H1 (cell line): ENCODE measurements around the gene RALGAPA1.

Experiments
- ASH2L ChIP-seq: fragments of 200-600, 300-600 bp; sonication (generic); IDR thresholded peaks from one replicate; pipeline ENCODE4 v1.7.1; 2017; ENCODE audit warnings: low read length
- ATF3 ChIP-seq: IDR thresholded peaks from 2 replicates; pipeline ENCODE4 v1.6.1; 2011; ENCODE audit warnings: low read depth, mild to moderate bottlenecking, low read length; ENCODE audit not compliant: insufficient read depth
- CBX5 ChIP-seq: fragments of 300-800, 300-1000 bp; sonication (generic); IDR thresholded peaks from 2 replicates; pipeline ENCODE4 v1.7.1; 2016; ENCODE audit warnings: antibody characterized with exemption, low read length, low read depth
- CHD7 ChIP-seq: fragments of 300-600 bp; sonication (generic); IDR thresholded peaks from 2 replicates; pipeline ENCODE4 v1.7.1; 2012; ENCODE audit warnings: low read length, moderate library complexity, mild to moderate bottlenecking, inconsistent platforms; ENCODE audit not compliant: insufficient replicate concordance
- PHF8 ChIP-seq: fragments of 200-600 bp; sonication (generic); conservative IDR thresholded peaks from 2 replicates; pipeline ENCODE4 v1.7.1; 2012; ENCODE audit warnings: low read depth, mild to moderate bottlenecking, inconsistent platforms, low read length, moderate library complexity
- POLR2A ChIP-seq, 2 experiments: IDR thresholded peaks; 1 replicate in 1 of 2; 2 replicates in 1 of 2; pipeline ENCODE4 v1.6.1; 2011; ENCODE audit warnings: low read depth in 2 of 2, low read length in 2 of 2, mild to moderate bottlenecking in 2 of 2; ENCODE audit errors: control extremely low read depth in 1 of 2
- POLR2AphosphoS5 ChIP-seq: IDR thresholded peaks from 2 replicates; pipeline ENCODE4 v1.6.1; 2011; ENCODE audit warnings: low read depth, low read length
- SIN3A ChIP-seq, 2 experiments: IDR thresholded peaks in 1 of 2; conservative IDR thresholded peaks in 1 of 2; 2 replicates each; pipeline ENCODE4 v1.6.1; 2011 to 2012; ENCODE audit warnings: low read length in 2 of 2, improper control_type of control experiment in 1 of 2, low read depth in 1 of 2, mild to moderate bottlenecking in 1 of 2
- TAF1 ChIP-seq: IDR thresholded peaks from 2 replicates; pipeline ENCODE4 v1.6.1; 2011; ENCODE audit warnings: mild to moderate bottlenecking, low read depth, low read length
- YY1 ChIP-seq: IDR thresholded peaks from 2 replicates; pipeline ENCODE4 v1.6.1; 2011; ENCODE audit warnings: low read depth, mild to moderate bottlenecking, low read length
- ZNF274 ChIP-seq: IDR thresholded peaks from 2 replicates; pipeline ENCODE4 v1.7.0; 2012; ENCODE audit warnings: low read length, borderline replicate concordance; ENCODE audit errors: extremely low read depth
- TF ChIP-seq, protein P1 (sequence below), 3 experiments: IDR thresholded peaks; 1 replicate in 2 of 3; 2 replicates in 1 of 3; pipeline versions ENCODE4 v1.5.1 to v1.6.1; 2011; ENCODE audit warnings: low read length in 3 of 3, mild to moderate bottlenecking in 3 of 3, inconsistent platforms in 2 of 3, low read depth in 1 of 3, moderate library complexity in 1 of 3; ENCODE audit not compliant: insufficient read depth in 1 of 3; ENCODE audit errors: control extremely low read depth in 1 of 3
- TF ChIP-seq, protein P2 (sequence below): IDR thresholded peaks from 2 replicates; pipeline ENCODE4 v1.6.1; 2012; ENCODE audit warnings: inconsistent platforms

GRCh38 chr14:35637851-35638250 lies 171.2 kb downstream of the RALGAPA1 start:
- TF ChIP-seq SIN3A (conservative IDR thresholded peaks at IDR 0.05 in 1 of 2, IDR thresholded peaks at IDR 0.05 in 1 of 2; ENCODE audit: low read depth in 1 of 2, low read length in 2 of 2) (no peak), ASH2L (no peak), TAF1 (no peak), POLR2AphosphoS5 (no peak), ZNF274 (no peak), YY1 (no peak), CBX5 (no peak), CHD7 (no peak), ATF3 (no peak), PHF8 (no peak), POLR2A (IDR thresholded peaks at IDR 0.05; ENCODE audit: control extremely low read depth in 1 of 2, low read depth in 2 of 2, low read length in 2 of 2) (no peak)
- TF ChIP-seq, protein P1, sequence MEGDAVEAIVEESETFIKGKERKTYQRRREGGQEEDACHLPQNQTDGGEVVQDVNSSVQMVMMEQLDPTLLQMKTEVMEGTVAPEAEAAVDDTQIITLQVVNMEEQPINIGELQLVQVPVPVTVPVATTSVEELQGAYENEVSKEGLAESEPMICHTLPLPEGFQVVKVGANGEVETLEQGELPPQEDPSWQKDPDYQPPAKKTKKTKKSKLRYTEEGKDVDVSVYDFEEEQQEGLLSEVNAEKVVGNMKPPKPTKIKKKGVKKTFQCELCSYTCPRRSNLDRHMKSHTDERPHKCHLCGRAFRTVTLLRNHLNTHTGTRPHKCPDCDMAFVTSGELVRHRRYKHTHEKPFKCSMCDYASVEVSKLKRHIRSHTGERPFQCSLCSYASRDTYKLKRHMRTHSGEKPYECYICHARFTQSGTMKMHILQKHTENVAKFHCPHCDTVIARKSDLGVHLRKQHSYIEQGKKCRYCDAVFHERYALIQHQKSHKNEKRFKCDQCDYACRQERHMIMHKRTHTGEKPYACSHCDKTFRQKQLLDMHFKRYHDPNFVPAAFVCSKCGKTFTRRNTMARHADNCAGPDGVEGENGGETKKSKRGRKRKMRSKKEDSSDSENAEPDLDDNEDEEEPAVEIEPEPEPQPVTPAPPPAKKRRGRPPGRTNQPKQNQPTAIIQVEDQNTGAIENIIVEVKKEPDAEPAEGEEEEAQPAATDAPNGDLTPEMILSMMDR (IDR thresholded peaks at IDR 0.05; ENCODE audit: control extremely low read depth in 1 of 3, insufficient read depth in 1 of 3, low read depth in 1 of 3, low read length in 3 of 3), result no peak
- TF ChIP-seq, protein P2, sequence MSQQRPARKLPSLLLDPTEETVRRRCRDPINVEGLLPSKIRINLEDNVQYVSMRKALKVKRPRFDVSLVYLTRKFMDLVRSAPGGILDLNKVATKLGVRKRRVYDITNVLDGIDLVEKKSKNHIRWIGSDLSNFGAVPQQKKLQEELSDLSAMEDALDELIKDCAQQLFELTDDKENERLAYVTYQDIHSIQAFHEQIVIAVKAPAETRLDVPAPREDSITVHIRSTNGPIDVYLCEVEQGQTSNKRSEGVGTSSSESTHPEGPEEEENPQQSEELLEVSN, result no peak
